Measurements from ENCODE around the gene SLC25A2. TPM values are rescaled to one million over a fixed set of nuclear protein-coding genes. Genes with fewer than 3 reads are reported as not detected.

Gene SLC25A2
- total and polyA plus RNA-seq, 10 of the 15 experiments (the other 5 are each of a cell fraction or from before 2014, with no cell fraction given) = 0.09 to 0.44 (median 0.24) TPM; not detected in 6

DNA sequence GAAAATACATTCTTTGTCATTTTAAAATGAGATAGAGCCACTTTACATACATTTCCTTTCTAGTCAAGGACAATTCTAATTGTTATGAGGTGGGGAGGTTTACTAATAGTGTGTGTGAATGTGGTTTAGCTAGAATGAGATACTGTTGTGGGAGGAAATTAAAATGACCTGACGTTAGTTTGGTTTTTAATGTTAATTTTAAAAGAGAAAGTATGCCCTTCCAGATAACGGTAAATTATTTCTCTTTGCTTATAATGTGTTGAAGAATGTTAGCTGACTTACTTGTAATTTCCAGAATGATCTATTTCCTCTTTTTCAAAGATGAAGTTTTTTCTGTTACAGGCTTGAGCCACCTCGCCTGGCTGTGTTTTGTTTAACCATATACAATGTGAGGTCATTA, 18.4 kb upstream of the SLC25A2 start (continued):
- TF ChIP-seq ZNF687 (IDR thresholded peaks at IDR 0.05) (no peak), PRDM15 (CRISPR knock-in tag; IDR thresholded peaks at IDR 0.05) (no peak), TARDBP (IDR thresholded peaks at IDR 0.05; ENCODE audit: borderline replicate concordance) (no peak), NFYA (IDR thresholded peaks at IDR 0.05; ENCODE audit: borderline replicate concordance, low read depth, low read length) (no peak), HDAC2 (IDR thresholded peaks at IDR 0.05) (no peak), BACH1 (IDR thresholded peaks at IDR 0.05; ENCODE audit: borderline replicate concordance) (no peak), NR2C2 (IDR thresholded peaks at IDR 0.05; ENCODE audit: borderline replicate concordance, control insufficient read depth, insufficient read length, low read depth) (no peak), CBFB (IDR thresholded peaks at IDR 0.05; ENCODE audit: low read depth) (0 out of 2 replicates have a peak, but pooled peaks have one; percentile 55), MXI1 (IDR thresholded peaks at IDR 0.05; ENCODE audit: low read depth, low read length) (no peak), MTA2 (IDR thresholded peaks at IDR 0.05; ENCODE audit: low read depth) (no peak)
- TF ChIP-seq, protein P1, sequence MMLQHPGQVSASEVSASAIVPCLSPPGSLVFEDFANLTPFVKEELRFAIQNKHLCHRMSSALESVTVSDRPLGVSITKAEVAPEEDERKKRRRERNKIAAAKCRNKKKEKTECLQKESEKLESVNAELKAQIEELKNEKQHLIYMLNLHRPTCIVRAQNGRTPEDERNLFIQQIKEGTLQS (IDR thresholded peaks at IDR 0.05; ENCODE audit: borderline replicate concordance, extremely low read depth, low read depth, low read length) = no peak
- TF ChIP-seq, protein P2, sequence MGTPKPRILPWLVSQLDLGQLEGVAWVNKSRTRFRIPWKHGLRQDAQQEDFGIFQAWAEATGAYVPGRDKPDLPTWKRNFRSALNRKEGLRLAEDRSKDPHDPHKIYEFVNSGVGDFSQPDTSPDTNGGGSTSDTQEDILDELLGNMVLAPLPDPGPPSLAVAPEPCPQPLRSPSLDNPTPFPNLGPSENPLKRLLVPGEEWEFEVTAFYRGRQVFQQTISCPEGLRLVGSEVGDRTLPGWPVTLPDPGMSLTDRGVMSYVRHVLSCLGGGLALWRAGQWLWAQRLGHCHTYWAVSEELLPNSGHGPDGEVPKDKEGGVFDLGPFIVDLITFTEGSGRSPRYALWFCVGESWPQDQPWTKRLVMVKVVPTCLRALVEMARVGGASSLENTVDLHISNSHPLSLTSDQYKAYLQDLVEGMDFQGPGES (IDR thresholded peaks at IDR 0.05) = no peak
- TF ChIP-seq, protein P3, sequence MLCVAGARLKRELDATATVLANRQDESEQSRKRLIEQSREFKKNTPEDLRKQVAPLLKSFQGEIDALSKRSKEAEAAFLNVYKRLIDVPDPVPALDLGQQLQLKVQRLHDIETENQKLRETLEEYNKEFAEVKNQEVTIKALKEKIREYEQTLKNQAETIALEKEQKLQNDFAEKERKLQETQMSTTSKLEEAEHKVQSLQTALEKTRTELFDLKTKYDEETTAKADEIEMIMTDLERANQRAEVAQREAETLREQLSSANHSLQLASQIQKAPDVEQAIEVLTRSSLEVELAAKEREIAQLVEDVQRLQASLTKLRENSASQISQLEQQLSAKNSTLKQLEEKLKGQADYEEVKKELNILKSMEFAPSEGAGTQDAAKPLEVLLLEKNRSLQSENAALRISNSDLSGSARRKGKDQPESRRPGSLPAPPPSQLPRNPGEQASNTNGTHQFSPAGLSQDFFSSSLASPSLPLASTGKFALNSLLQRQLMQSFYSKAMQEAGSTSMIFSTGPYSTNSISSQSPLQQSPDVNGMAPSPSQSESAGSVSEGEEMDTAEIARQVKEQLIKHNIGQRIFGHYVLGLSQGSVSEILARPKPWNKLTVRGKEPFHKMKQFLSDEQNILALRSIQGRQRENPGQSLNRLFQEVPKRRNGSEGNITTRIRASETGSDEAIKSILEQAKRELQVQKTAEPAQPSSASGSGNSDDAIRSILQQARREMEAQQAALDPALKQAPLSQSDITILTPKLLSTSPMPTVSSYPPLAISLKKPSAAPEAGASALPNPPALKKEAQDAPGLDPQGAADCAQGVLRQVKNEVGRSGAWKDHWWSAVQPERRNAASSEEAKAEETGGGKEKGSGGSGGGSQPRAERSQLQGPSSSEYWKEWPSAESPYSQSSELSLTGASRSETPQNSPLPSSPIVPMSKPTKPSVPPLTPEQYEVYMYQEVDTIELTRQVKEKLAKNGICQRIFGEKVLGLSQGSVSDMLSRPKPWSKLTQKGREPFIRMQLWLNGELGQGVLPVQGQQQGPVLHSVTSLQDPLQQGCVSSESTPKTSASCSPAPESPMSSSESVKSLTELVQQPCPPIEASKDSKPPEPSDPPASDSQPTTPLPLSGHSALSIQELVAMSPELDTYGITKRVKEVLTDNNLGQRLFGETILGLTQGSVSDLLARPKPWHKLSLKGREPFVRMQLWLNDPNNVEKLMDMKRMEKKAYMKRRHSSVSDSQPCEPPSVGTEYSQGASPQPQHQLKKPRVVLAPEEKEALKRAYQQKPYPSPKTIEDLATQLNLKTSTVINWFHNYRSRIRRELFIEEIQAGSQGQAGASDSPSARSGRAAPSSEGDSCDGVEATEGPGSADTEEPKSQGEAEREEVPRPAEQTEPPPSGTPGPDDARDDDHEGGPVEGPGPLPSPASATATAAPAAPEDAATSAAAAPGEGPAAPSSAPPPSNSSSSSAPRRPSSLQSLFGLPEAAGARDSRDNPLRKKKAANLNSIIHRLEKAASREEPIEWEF (IDR thresholded peaks at IDR 0.05; ENCODE audit: insufficient replicate concordance, low read depth, low read length) = no peak
- TF ChIP-seq, protein P4, sequence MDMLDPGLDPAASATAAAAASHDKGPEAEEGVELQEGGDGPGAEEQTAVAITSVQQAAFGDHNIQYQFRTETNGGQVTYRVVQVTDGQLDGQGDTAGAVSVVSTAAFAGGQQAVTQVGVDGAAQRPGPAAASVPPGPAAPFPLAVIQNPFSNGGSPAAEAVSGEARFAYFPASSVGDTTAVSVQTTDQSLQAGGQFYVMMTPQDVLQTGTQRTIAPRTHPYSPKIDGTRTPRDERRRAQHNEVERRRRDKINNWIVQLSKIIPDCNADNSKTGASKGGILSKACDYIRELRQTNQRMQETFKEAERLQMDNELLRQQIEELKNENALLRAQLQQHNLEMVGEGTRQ (IDR thresholded peaks at IDR 0.05; ENCODE audit: borderline replicate concordance, low read depth, low read length) = no peak
